ENCODE data around the gene VGLL4. TPM values are rescaled to one million over a fixed set of nuclear protein-coding genes. Genes with fewer than 3 reads are reported as not detected.

Gene VGLL4
- total RNA-seq, 1 experiment from 2014 or later, result 43.0 TPM

DNA sequence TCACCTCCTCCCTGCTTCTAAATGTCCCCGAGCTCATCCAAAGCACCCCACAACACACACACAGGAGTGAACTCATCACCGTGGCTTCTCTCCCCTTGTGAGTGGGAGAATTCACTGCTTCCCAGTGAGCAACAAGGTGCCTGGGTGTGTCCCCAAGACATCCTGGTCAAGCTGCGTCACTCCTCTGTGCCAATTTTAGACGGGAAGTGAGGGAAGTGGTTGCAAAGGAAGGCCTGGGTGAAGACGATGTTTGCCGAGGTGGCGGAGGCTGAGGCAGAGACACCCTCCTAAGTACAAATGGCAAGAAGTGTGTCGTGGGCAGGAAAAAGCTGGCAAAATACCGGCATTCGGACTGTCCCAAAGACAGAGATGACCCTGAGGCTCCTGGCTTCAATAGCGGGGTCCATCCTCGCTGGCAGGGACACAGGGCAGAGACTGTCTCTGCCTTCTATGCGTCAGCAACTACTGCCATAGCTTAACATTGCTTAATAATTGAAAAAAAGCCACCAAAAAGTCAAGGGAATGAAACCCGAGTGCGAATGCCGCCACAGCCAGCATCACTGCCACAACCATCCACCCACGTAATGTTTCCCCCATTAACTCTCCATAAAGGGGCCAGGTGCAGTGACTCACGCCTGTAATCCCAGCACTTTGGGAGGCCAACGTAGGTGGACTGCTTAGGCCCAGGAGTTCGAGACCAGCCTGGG is 72.8 kb downstream of the VGLL4 start (continued):
- TF ChIP-seq ETV6 (CRISPR knock-in tag; IDR thresholded peaks at IDR 0.05) (no peak), SMAD3 (CRISPR knock-in tag; IDR thresholded peaks at IDR 0.05; ENCODE audit: borderline replicate concordance) (no peak)

DNA sequence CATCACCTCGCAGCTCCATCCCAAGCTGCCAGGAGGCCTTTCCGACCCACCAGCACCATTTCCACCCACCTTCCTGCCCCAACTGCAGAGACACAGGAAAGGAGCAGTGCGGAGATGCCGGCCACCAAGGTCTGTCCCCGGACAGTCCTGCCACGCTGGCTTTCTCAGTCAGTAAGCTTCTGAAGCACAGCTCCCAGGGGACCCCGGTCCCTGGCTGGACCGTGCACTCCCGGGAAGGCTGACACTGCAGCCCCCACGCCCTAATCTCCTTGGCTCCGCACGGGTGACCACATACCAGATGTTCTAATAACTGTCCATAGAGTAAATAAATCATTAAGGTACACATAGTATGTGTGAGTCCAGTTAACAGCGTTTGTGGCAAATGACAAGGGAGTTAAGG is 73.5 kb downstream of the VGLL4 start:
- no peak for DNase-seq (ENCODE audit: low spot score)

More for the DNA sequence above, 73.5 kb downstream of the VGLL4 start:
- H3K4me3 Mint-ChIP-seq, result no peak overlapping the region
- peak overlapping the region; percentile 57 for H3K27ac Mint-ChIP-seq
- ChIA-PET CTCF (interaction anchor here (0.7 kb wide), 1 partner anchor 11 kb away, joined by 3 read pairs; no protein-coding TSS in a partner anchor), POLR2A (no interaction called here)
- no peaks in the 10 kb centered on the region for H3K9me3 Mint-ChIP-seq
- ATAC-seq, result no peak
- TF ChIP-seq, protein P1, sequence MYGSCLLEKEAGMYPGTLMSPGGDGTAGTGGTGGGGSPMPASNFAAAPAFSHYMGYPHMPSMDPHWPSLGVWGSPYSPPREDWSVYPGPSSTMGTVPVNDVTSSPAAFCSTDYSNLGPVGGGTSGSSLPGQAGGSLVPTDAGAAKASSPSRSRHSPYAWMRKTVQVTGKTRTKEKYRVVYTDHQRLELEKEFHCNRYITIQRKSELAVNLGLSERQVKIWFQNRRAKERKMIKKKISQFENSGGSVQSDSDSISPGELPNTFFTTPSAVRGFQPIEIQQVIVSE (CRISPR knock-in tag; IDR thresholded peaks at IDR 0.05; ENCODE audit: borderline replicate concordance), result no peak
- TF ChIP-seq JAZF1 (CRISPR knock-in tag; IDR thresholded peaks at IDR 0.05), result no peak
- TF ChIP-seq NR2C2 (CRISPR knock-in tag; IDR thresholded peaks at IDR 0.05), result no peak
- TF ChIP-seq TCF7 (CRISPR knock-in tag; IDR thresholded peaks at IDR 0.05; ENCODE audit: low read depth), result no peak
- no peak for TF ChIP-seq OVOL2 (CRISPR knock-in tag; IDR thresholded peaks at IDR 0.05; ENCODE audit: borderline replicate concordance)
- TF ChIP-seq, protein P2, sequence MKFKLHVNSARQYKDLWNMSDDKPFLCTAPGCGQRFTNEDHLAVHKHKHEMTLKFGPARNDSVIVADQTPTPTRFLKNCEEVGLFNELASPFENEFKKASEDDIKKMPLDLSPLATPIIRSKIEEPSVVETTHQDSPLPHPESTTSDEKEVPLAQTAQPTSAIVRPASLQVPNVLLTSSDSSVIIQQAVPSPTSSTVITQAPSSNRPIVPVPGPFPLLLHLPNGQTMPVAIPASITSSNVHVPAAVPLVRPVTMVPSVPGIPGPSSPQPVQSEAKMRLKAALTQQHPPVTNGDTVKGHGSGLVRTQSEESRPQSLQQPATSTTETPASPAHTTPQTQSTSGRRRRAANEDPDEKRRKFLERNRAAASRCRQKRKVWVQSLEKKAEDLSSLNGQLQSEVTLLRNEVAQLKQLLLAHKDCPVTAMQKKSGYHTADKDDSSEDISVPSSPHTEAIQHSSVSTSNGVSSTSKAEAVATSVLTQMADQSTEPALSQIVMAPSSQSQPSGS (CRISPR knock-in tag; IDR thresholded peaks at IDR 0.05; ENCODE audit: borderline replicate concordance, low read depth), result no peak
- TF ChIP-seq ZNF121 (CRISPR knock-in tag; IDR thresholded peaks at IDR 0.05), result no peak
- no peak for TF ChIP-seq TEAD1 (CRISPR knock-in tag; IDR thresholded peaks at IDR 0.05)
- no peak for TF ChIP-seq EMX1 (CRISPR knock-in tag; IDR thresholded peaks at IDR 0.05)
- TF ChIP-seq NR1H2 (CRISPR knock-in tag; IDR thresholded peaks at IDR 0.05), result no peak
- TF ChIP-seq, protein P3, sequence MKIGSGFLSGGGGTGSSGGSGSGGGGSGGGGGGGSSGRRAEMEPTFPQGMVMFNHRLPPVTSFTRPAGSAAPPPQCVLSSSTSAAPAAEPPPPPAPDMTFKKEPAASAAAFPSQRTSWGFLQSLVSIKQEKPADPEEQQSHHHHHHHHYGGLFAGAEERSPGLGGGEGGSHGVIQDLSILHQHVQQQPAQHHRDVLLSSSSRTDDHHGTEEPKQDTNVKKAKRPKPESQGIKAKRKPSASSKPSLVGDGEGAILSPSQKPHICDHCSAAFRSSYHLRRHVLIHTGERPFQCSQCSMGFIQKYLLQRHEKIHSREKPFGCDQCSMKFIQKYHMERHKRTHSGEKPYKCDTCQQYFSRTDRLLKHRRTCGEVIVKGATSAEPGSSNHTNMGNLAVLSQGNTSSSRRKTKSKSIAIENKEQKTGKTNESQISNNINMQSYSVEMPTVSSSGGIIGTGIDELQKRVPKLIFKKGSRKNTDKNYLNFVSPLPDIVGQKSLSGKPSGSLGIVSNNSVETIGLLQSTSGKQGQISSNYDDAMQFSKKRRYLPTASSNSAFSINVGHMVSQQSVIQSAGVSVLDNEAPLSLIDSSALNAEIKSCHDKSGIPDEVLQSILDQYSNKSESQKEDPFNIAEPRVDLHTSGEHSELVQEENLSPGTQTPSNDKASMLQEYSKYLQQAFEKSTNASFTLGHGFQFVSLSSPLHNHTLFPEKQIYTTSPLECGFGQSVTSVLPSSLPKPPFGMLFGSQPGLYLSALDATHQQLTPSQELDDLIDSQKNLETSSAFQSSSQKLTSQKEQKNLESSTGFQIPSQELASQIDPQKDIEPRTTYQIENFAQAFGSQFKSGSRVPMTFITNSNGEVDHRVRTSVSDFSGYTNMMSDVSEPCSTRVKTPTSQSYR (CRISPR knock-in tag; IDR thresholded peaks at IDR 0.05), result no peak
- TF ChIP-seq, protein P4, sequence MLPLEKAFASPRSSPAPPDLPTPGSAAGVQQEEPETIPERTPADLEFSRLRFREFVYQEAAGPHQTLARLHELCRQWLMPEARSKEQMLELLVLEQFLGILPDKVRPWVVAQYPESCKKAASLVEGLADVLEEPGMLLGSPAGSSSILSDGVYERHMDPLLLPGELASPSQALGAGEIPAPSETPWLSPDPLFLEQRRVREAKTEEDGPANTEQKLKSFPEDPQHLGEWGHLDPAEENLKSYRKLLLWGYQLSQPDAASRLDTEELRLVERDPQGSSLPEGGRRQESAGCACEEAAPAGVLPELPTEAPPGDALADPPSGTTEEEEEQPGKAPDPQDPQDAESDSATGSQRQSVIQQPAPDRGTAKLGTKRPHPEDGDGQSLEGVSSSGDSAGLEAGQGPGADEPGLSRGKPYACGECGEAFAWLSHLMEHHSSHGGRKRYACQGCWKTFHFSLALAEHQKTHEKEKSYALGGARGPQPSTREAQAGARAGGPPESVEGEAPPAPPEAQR (CRISPR knock-in tag; IDR thresholded peaks at IDR 0.05), result no peak
- TF ChIP-seq ZNF416 (CRISPR knock-in tag; IDR thresholded peaks at IDR 0.05), result no peak
- TF ChIP-seq MXD4 (CRISPR knock-in tag; IDR thresholded peaks at IDR 0.05; ENCODE audit: borderline replicate concordance), result no peak
- no peak for TF ChIP-seq GABPB1 (CRISPR knock-in tag; IDR thresholded peaks at IDR 0.05)
- no peak for TF ChIP-seq NFATC4 (CRISPR knock-in tag; IDR thresholded peaks at IDR 0.05)
- no peak for TF ChIP-seq PRRX2 (CRISPR knock-in tag; IDR thresholded peaks at IDR 0.05)
- TF ChIP-seq, protein P5, sequence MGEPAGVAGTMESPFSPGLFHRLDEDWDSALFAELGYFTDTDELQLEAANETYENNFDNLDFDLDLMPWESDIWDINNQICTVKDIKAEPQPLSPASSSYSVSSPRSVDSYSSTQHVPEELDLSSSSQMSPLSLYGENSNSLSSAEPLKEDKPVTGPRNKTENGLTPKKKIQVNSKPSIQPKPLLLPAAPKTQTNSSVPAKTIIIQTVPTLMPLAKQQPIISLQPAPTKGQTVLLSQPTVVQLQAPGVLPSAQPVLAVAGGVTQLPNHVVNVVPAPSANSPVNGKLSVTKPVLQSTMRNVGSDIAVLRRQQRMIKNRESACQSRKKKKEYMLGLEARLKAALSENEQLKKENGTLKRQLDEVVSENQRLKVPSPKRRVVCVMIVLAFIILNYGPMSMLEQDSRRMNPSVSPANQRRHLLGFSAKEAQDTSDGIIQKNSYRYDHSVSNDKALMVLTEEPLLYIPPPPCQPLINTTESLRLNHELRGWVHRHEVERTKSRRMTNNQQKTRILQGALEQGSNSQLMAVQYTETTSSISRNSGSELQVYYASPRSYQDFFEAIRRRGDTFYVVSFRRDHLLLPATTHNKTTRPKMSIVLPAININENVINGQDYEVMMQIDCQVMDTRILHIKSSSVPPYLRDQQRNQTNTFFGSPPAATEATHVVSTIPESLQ (CRISPR knock-in tag; IDR thresholded peaks at IDR 0.05), result no peak
- H3K27me3 Mint-ChIP-seq (ENCODE audit: low read depth), result no peaks in the 10 kb centered on the region
- no peaks in the 10 kb centered on the region for H3K4me1 Mint-ChIP-seq
- H3K36me3 Mint-ChIP-seq, result no peaks in the 10 kb centered on the region

Data from WTC11 (cell line).